ENCODE data around the gene TMEM8B.

DNA sequence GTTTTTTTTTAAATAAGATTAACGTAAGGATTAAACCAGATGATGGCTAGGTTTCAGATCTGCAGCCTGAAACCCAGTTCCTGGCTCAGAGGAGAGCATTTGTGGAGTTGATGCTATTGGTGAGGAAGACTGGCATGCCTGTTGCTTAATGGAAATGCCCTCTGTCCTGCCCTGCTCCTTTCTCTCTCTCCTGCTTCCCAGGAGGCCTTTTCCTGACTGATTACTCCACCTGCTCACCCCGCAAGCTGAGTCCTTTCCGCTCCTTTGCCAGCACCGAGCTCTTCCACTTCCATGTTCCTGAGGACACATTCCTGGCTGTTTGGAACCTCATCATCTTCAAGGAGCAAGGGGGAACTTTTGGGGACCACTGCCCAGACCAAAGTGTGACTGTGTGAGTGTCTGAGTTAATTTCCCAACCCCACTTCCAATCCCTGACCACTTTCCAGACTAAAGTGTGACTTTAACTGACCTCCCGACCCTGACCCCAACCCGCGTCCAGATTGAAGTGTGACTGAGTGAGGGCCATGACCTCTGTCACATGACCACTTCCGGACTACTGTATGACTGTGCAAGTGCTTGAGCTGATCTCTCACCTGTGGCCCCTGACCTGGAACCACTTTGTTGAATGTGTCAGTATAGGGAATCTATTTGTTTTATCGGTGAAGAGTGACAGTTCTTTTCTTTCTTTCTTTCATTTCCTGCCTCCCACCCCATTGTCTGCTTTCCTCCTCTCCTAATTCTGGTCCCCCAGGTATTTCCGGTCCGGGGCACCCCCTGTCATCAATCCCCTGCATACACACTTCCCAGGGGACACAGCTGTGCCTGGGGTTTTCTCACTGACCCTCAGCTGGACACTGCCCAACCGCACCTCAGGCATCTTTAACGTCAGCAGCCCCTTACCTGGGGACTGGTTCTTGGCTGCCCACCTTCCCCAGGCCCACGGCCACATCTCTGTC, 5.5 kb downstream of the TMEM8B start:
- TF ChIP-seq, protein P1, sequence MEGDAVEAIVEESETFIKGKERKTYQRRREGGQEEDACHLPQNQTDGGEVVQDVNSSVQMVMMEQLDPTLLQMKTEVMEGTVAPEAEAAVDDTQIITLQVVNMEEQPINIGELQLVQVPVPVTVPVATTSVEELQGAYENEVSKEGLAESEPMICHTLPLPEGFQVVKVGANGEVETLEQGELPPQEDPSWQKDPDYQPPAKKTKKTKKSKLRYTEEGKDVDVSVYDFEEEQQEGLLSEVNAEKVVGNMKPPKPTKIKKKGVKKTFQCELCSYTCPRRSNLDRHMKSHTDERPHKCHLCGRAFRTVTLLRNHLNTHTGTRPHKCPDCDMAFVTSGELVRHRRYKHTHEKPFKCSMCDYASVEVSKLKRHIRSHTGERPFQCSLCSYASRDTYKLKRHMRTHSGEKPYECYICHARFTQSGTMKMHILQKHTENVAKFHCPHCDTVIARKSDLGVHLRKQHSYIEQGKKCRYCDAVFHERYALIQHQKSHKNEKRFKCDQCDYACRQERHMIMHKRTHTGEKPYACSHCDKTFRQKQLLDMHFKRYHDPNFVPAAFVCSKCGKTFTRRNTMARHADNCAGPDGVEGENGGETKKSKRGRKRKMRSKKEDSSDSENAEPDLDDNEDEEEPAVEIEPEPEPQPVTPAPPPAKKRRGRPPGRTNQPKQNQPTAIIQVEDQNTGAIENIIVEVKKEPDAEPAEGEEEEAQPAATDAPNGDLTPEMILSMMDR (conservative IDR thresholded peaks at IDR 0.05; ENCODE audit: low read length), result no peak
- no peak for TF ChIP-seq EZH2phosphoT487 (IDR thresholded peaks at IDR 0.05; ENCODE audit: borderline replicate concordance)

Measured in Loucy (cell line).